ENCODE measurements around the gene TXNDC15.
"Not testable (repeated sequence)": the region's sequence is repeated elsewhere in the genome, so short reads cannot be mapped to it uniquely, and the experiment has no call there.

TXNDC15 gene

DNA sequence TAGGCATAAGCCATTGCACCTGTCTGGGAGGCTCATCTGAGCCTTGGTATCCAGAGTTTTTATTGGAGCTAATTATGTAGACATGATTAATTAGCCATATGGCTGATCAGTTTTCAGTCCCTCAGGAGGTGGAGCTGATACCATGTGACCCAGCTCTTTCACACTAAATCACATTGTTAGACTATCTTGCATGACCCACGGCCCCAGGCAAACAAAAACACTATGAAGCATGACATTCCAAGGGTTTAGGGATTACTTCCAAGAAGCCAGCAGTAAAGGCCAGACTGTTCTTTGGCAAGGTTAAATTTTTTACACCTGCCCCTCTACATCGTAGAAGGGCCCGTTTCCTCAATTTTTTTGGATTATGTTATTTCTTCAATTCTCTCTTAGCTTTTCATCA, 33.4 kb upstream of the TXNDC15 start:
- TF ChIP-seq, protein P1, sequence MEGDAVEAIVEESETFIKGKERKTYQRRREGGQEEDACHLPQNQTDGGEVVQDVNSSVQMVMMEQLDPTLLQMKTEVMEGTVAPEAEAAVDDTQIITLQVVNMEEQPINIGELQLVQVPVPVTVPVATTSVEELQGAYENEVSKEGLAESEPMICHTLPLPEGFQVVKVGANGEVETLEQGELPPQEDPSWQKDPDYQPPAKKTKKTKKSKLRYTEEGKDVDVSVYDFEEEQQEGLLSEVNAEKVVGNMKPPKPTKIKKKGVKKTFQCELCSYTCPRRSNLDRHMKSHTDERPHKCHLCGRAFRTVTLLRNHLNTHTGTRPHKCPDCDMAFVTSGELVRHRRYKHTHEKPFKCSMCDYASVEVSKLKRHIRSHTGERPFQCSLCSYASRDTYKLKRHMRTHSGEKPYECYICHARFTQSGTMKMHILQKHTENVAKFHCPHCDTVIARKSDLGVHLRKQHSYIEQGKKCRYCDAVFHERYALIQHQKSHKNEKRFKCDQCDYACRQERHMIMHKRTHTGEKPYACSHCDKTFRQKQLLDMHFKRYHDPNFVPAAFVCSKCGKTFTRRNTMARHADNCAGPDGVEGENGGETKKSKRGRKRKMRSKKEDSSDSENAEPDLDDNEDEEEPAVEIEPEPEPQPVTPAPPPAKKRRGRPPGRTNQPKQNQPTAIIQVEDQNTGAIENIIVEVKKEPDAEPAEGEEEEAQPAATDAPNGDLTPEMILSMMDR (IDR thresholded peaks at IDR 0.05; ENCODE audit: low read depth, low read length): no peak
- no peak overlapping the region for H3K4me3 ChIP-seq (replicated peaks in 1 of 2; ENCODE audit: low read depth in 2 of 2, low read length in 2 of 2)
- no peak for DNase-seq (ENCODE audit: low read depth in 2 of 2)

DNA sequence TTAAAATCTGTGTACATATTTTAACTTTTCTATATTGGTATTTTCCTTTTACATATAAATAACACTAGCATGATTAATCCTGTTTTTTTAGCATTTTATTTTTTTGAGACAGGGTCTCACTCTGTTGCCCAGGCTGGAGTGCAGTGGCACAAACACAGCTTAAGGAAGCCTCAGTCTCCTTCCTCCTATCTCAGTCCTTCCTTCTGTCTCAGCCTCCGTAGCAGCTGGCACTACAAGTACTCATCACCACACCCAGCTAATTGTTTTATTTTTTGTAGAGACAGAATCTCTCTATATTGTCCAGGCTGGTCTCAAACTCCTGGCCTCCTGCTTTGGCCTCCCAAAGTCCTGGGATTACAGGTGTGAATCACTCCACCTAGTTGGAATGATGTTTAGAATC, 29.9 kb upstream of the TXNDC15 start:
- TF ChIP-seq, protein P1 (IDR thresholded peaks at IDR 0.05; ENCODE audit: low read depth, low read length): no peak
- DNase-seq (ENCODE audit: low read depth in 2 of 2): no peak
- no peak overlapping the region for H3K4me3 ChIP-seq (replicated peaks in 1 of 2; ENCODE audit: low read depth in 2 of 2, low read length in 2 of 2)

DNA sequence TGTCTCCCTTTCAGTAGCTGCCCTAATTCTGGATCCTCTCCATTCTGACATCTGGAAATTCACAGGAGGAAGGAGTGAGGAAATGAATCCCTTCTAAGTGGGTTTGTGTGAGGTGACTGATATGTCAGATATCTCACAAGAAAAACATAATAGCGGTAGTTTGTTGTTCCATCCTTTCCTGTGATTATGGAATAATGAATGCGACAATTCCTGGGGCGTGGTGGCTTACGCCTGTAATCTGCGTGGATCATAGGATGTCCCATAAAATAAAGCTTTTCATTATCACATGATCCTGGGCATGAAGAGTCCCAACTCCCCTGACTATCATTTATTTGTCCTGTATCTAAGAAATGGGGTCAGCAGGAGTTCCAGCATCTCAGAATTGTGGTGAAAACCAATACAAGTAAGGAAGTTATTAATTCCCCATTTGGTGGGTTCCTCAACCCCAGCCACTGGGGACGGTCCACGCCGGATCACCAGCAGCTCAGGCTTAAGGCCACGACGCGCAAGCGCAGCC, 28.8 kb upstream of the TXNDC15 start:
- DNase-seq (ENCODE audit: low read depth in 2 of 2): peak in 1 of 2 donors; percentile 17
- H3K4me3 ChIP-seq (replicated peaks in 1 of 2; ENCODE audit: low read depth in 2 of 2, low read length in 2 of 2): peak overlapping the region; percentile 8 to 82
- TF ChIP-seq, protein P1 (IDR thresholded peaks at IDR 0.05; ENCODE audit: low read depth, low read length): no peak

DNA sequence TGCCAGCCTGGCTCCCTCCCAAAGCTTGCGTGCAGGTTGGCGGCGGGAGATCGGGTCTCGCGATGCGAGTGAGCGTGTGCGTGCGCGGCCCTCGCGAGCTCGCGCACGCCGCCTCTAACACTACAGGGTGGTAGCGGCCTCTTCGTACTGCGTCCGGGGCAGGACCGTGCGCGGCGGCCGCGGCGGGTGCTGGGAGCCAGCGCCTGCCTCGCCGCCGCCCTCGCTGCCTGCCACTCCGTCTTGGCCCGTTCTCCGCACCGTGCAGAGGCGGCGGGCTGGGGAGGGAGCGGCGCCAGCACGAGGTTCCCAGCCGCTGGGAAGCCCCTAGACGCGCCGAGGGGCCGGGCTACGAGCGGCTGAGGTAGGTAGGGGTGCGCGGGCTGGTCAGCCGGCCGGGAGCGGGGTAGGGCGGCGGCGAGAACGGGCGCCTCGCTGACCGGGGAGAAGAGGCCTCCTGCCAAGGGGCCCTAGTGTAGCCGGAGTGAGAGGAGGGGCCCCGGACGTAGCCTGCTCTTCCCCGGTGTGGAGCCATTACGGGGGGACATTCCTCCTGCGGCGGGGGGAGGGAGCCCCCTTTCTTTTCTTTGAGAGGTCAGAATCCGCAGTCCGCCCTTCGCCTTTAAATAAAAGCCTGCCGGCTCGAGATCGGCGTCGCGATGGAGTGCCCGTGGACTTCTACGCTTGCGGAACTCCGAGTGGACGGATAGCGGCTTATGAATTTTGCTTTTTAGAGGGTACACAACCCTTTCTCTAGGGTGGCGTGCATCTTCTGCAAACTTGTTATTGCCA, 28.1 kb upstream of the TXNDC15 start, which contains the start of gene C5orf24:
Gene C5orf24 (plus strand): TSS at position 117 of the 789 bp plus-strand sequence. CDS start 8,933 bp downstream, outside the sequence.
- DNase-seq (ENCODE audit: low read depth in 2 of 2): peak; percentile 96 to 98

DNA sequence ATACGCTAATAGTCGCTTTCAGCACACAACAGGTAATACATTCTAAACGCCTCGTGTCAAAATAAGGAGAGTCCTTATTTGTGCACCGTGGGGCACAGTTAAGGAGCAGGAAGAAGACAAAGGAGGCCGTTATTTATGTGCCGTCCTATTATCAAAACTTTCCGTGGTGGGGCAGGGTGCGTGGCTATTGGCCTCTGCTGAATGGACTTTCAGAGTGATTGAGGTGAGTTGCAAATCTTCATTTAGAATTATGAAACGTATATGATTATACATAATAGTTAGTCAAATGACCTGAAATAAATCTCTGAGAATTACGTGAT, 27.6 kb upstream of the TXNDC15 start:
- peak; percentile 19 to 40 for DNase-seq (ENCODE audit: low read depth in 2 of 2)
- peak overlapping the region; percentile 82 to 83 for H3K4me3 ChIP-seq (replicated peaks in 1 of 2; ENCODE audit: low read depth in 2 of 2, low read length in 2 of 2)
- TF ChIP-seq, protein P1 (IDR thresholded peaks at IDR 0.05; ENCODE audit: low read depth, low read length): no peak

More for the DNA sequence above, 28.1 kb upstream of the TXNDC15 start, which contains the start of gene C5orf24:
- TF ChIP-seq, protein P1 (IDR thresholded peaks at IDR 0.05; ENCODE audit: low read depth, low read length): no peak
- peak within 1 kb of the TSS; percentile 82 to 83 for H3K4me3 ChIP-seq (replicated peaks in 1 of 2; ENCODE audit: low read depth in 2 of 2, low read length in 2 of 2)

DNA sequence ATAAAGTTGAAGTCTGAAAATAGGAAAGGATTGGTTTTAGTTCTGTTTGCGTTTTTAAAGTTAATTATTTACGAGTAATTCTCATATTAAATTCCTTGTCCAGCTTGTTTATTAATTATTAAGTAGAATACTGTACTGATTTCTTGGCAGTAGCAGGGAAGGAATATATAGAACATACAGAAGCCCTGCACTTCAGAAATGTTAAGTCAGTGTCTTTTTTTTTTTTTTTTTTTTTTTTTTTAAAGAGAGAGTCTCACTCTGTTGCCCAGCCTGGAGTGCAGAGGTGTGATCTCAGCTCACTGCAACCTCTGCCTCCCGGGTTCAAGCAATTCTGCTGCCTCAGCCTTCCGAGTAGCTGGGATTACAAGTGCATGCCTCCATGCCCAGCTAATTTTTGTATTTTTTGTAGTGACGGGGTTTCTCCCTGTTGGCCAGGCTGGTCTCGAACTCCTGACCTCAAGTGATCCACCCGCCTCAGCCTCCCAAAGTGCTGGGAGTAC, 24.7 kb upstream of the TXNDC15 start:
- not testable (repeated sequence) for H3K4me3 ChIP-seq (replicated peaks in 1 of 2; ENCODE audit: low read depth in 2 of 2, low read length in 2 of 2); DNase-seq (ENCODE audit: low read depth in 2 of 2)

DNA sequence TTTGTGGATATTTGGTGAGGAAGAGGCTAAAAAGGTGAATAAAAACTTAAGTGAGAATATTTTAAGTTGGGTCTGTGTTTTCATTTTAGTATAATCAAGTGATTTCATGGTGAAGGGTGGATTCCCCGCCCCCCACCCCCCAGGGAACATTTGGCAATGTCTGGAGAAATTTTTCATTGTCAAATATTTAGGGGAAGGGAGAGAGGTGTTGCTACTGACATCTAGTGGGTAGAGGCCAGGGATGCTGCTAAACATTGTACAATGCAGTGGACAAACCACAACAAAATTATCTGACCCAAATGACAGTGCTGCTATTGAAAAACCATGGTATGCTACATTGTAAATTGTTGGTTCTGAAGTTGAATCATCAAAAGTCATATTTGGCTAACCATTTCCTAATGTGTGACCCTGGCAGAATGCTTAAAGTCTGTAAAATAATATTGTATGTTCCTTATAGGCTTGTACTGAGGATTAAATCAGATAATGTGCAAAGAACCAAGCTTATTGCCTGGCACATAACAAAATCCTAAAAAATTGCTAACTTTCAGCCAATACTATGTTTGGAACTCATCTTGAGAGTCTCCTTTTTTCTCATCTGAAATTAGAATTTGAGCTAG, 22.8 kb upstream of the TXNDC15 start:
- peak; percentile 72 to 74 for DNase-seq (ENCODE audit: low read depth in 2 of 2)
- H3K4me3 ChIP-seq (replicated peaks in 1 of 2; ENCODE audit: low read depth in 2 of 2, low read length in 2 of 2): no peak overlapping the region
- TF ChIP-seq, protein P1 (IDR thresholded peaks at IDR 0.05; ENCODE audit: low read depth, low read length): peak; percentile 74

DNA sequence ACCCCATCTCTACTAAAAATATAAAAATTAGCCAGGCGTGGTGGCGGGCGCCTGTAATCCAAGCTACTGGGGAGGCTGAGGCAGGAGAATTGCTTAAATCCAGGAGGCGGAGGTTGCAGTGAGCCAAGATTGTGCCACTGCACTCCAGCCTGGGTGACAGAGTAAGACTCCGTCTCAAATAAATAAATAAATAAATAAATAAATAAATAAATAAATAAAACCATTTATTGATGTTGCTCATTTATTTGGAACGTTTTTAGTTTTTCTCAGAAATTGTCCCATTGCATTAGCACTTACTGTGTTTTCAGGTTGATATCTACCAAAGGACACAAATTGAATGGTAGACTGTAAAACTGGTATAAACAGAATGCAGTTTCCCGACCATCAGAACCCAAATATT, 17.7 kb upstream of the TXNDC15 start:
- DNase-seq (ENCODE audit: low read depth in 2 of 2); H3K4me3 ChIP-seq (replicated peaks in 1 of 2; ENCODE audit: low read depth in 2 of 2, low read length in 2 of 2): not testable (repeated sequence)
